Smooth muscle cell (in vitro differentiated cells): Measurements from ENCODE around the gene IL34. TPM values are rescaled to one million over a fixed set of nuclear protein-coding genes. Genes with fewer than 3 reads are reported as not detected.

Experiments used
- DNase-seq: peaks from one replicate; lab custom pipeline; 2025; ENCODE audit not compliant: unreplicated experiment; lab: John Stamatoyannopoulos, UW
- H2AFZ ChIP-seq: fragments of 200-600 bp; sonication (generic); 2 replicates; pipeline ENCODE4 v1.6.0; 2016; ENCODE audit warnings: antibody characterized with exemption, low read depth, mild to moderate bottlenecking
- H3F3A ChIP-seq: fragments of 200-600 bp; sonication (generic); 2 replicates; pipeline ENCODE4 v1.6.0; 2017; ENCODE audit warnings: antibody characterized with exemption, low read depth
- H3K27ac ChIP-seq: fragments of 200-600 bp; sonication (generic); 2 replicates; pipeline ENCODE4 v1.5.1; 2016; ENCODE audit warnings: low read depth, mild to moderate bottlenecking
- H3K27me3 ChIP-seq: fragments of 200-600 bp; sonication (generic); 2 replicates; pipeline ENCODE4 v1.6.1; 2016; ENCODE audit warnings: low read depth, mild to moderate bottlenecking
- H3K36me3 ChIP-seq: fragments of 200-600 bp; sonication (generic); 2 replicates; pipeline ENCODE4 v1.5.1; 2016; ENCODE audit warnings: low read depth
- H3K4me1 ChIP-seq: fragments of 200-600 bp; sonication (generic); 2 replicates; pipeline ENCODE4 v1.5.1; 2016; ENCODE audit warnings: low read depth
- H3K4me2 ChIP-seq: fragments of 200-600 bp; sonication (generic); 2 replicates; pipeline ENCODE4 v1.6.0; 2016; ENCODE audit warnings: mild to moderate bottlenecking
- H3K4me3 ChIP-seq: fragments of 200-600 bp; sonication (generic); 2 replicates; pipeline ENCODE4 v1.5.1; 2016; ENCODE audit warnings: mild to moderate bottlenecking
- H3K79me2 ChIP-seq: fragments of 200-600 bp; sonication (generic); 2 replicates; pipeline ENCODE4 v1.6.0; 2016; ENCODE audit warnings: low read depth, mild to moderate bottlenecking
- H3K9ac ChIP-seq: fragments of 200-600 bp; sonication (generic); 2 replicates; pipeline ENCODE4 v1.6.0; 2016; ENCODE audit warnings: low read depth
- H3K9me3 ChIP-seq: fragments of 200-600 bp; sonication (generic); replicated peaks from 2 replicates; pipeline ENCODE4 v1.5.1; 2016; ENCODE audit warnings: low read depth
- H4K20me1 ChIP-seq: fragments of 200-600 bp; sonication (generic); 2 replicates; pipeline ENCODE4 v1.6.0; 2016; ENCODE audit warnings: low read depth
- WGBS: methylation state at CpG from one replicate; pipeline ENCODE4 v1.1.7; 2016; ENCODE audit warnings: low lambda C conversion rate; 5-methylcytosine and 5-hydroxymethylcytosine counted together
- polyA plus RNA-seq: library from polyadenylated mRNA; unstranded; fragments of >200 nt; fragmentation: Nextera tagmentation; extraction: Ambion mirVana; gene quantifications from 2 replicates; pipeline ENCODE4 v1.2.1, GENCODE V29; 2016
- total RNA-seq: library from RNA; depleted of rRNA; stranded (reverse); fragments of >200 nt; gene quantifications from 2 replicates; pipeline ENCODE4 v1.2.3, GENCODE V29; 2014
- TF ChIP-seq, protein P1 (sequence below): fragments of 200-600 bp; sonication (generic); IDR thresholded peaks from 2 replicates; pipeline ENCODE4 v1.5.1; 2017; ENCODE audit warnings: borderline replicate concordance, mild to moderate bottlenecking, antibody characterized with exemption; ENCODE audit not compliant: insufficient read depth, poor library complexity, severe bottlenecking

Gene IL34
- total and polyA plus RNA-seq, 2 experiments from 2014 or later: 0.49 TPM; not detected in 1

DNA sequence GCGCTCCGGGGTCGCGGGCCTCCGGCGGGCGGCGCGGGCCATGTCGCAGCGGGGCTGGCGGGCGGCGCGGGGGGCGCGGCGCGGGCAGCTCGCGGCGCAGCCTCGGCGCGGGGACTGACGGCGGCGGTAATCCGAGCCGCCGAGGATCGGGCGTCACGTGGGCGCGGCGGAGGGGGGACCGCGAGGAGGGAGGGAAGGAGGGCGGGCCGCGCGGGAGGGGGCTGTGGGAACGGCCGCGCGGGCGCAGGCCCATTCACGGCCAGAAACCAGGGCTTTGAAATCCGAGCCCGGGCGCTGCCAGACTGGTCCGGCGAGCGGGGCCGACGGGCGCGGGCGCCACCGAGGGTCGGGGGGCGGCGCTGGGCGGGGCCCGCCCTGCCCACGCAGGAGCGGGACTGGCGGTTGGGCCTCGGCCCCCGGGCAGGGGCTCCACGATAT, 39.6 kb downstream of the IL34 start, which contains the start of gene MTSS2:
MTSS2 (minus strand) TSS at position 116 of the 438 bp plus-strand sequence. CDS start 262 bp downstream, outside the sequence.
- Histone ChIP-seq H3K27me3 (no peaks in the 10 kb centered on the region), H3K9me3 (no peaks in the 10 kb centered on the region), H3K36me3 (no peaks in the 10 kb centered on the region), H2AFZ (no peak within 1 kb of the TSS), H3K4me2 (peak within 1 kb of the TSS; percentile 98), H3K27ac (no peak within 1 kb of the TSS), H3K9ac (peak within 1 kb of the TSS; percentile 68), H3F3A (no peaks in the 10 kb centered on the region), H4K20me1 (peaks cover 39% of the 10 kb centered on the region), H3K4me3 (peak within 1 kb of the TSS; percentile 79), H3K79me2 (peaks cover 41% of the 10 kb centered on the region), H3K4me1 (peaks cover 11% of the 10 kb centered on the region)
- TF ChIP-seq, protein P1, sequence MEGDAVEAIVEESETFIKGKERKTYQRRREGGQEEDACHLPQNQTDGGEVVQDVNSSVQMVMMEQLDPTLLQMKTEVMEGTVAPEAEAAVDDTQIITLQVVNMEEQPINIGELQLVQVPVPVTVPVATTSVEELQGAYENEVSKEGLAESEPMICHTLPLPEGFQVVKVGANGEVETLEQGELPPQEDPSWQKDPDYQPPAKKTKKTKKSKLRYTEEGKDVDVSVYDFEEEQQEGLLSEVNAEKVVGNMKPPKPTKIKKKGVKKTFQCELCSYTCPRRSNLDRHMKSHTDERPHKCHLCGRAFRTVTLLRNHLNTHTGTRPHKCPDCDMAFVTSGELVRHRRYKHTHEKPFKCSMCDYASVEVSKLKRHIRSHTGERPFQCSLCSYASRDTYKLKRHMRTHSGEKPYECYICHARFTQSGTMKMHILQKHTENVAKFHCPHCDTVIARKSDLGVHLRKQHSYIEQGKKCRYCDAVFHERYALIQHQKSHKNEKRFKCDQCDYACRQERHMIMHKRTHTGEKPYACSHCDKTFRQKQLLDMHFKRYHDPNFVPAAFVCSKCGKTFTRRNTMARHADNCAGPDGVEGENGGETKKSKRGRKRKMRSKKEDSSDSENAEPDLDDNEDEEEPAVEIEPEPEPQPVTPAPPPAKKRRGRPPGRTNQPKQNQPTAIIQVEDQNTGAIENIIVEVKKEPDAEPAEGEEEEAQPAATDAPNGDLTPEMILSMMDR: no peak
- 2% methylated on average over 20 of the region's 72 CpGs for WGBS
- peak; percentile 64 for DNase-seq

DNA sequence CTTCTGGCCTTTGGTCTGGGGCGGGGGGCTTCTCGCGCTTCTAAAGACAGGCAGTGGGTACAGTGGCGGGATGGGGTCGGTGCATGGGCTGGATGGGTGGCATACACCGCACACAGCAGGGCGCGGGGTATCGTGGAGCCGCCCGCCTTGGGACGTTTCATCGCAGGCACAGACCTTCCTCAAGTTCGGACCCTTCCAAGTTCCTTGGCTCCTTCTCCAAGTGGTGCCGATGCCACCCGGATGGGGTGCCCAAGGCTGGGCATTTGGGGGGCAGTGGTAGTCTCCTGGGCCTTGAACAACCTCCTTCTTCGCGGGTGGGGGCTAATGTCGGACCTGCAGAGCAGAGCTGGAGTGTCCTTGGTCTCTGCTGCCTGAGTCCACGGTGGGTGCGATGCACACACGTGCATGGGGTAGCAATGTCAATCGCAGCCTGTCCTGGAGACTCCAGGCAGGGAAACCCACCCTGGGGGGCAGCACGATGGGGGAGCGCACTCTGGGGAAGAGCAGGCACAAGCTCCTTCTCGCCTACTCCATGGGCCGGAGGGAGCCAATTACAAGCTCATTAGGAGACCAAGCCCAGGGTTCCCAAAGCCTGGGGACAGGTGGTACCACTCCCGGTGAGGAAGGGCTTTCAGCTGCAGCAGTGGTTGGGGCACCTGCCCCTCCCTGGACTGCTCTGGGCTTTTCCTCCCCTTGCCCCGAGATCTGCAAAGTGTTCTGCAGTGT, 40.2 kb downstream of the IL34 start:
- H3K9ac ChIP-seq: no peak overlapping the region
- H3K4me2 ChIP-seq: peak overlapping the region; percentile 78
- peaks cover 11% of the 10 kb centered on the region for H3K4me1 ChIP-seq

GRCh38 chr16:70687102-70687511, 40.7 kb downstream of the IL34 start:
- peaks cover 11% of the 10 kb centered on the region for H3K4me1 ChIP-seq
- H3K4me3 ChIP-seq: no peak overlapping the region
- DNase-seq: no peak
- peaks cover 5% of the 10 kb centered on the region for H3F3A ChIP-seq
- no peaks in the 10 kb centered on the region for H3K36me3 ChIP-seq
- H3K9me3 ChIP-seq: no peaks in the 10 kb centered on the region
- H2AFZ ChIP-seq: no peak overlapping the region
- TF ChIP-seq, protein P1: no peak
- H3K27me3 ChIP-seq: no peaks in the 10 kb centered on the region
- 24% methylated on average over 5 of the region's 5 CpGs for WGBS
- no peak overlapping the region for H3K27ac ChIP-seq
- peak overlapping the region; percentile 78 for H3K4me2 ChIP-seq
- peaks cover 31% of the 10 kb centered on the region for H3K79me2 ChIP-seq
- H3K9ac ChIP-seq: no peak overlapping the region
- peaks cover 28% of the 10 kb centered on the region for H4K20me1 ChIP-seq

More for the DNA sequence above, 40.2 kb downstream of the IL34 start:
- Histone ChIP-seq H3F3A (no peaks in the 10 kb centered on the region), H3K4me3 (peak overlapping the region; percentile 44), H2AFZ (no peak overlapping the region), H3K27ac (no peak overlapping the region), H3K9me3 (no peaks in the 10 kb centered on the region), H3K36me3 (no peaks in the 10 kb centered on the region), H3K79me2 (peaks cover 35% of the 10 kb centered on the region), H3K27me3 (no peaks in the 10 kb centered on the region), H4K20me1 (peaks cover 33% of the 10 kb centered on the region)
- TF ChIP-seq, protein P1: no peak
- 52% methylated on average over 28 of the region's 29 CpGs for WGBS
- DNase-seq: no peak
